A172 (cell line): ENCODE measurements around the gene CHRNA4. TPM values are rescaled to one million over a fixed set of nuclear protein-coding genes. Genes with fewer than 3 reads are reported as not detected.

Source experiments
- DNase-seq: peaks from one replicate; pipeline ENCODE4 v3.0.0-alpha.2; 2015; ENCODE audit warnings: low spot score
- total RNA-seq: library from RNA; depleted of rRNA; stranded (reverse); fragments of >200 nt; shearing (Covaris generic); gene quantifications from 2 replicates; pipeline ENCODE4 v1.2.3, GENCODE V29; 2014; rRNA removed

The CHRNA4 gene
- 0.03 and 0.07 TPM in 2 replicates for total RNA-seq

DNA sequence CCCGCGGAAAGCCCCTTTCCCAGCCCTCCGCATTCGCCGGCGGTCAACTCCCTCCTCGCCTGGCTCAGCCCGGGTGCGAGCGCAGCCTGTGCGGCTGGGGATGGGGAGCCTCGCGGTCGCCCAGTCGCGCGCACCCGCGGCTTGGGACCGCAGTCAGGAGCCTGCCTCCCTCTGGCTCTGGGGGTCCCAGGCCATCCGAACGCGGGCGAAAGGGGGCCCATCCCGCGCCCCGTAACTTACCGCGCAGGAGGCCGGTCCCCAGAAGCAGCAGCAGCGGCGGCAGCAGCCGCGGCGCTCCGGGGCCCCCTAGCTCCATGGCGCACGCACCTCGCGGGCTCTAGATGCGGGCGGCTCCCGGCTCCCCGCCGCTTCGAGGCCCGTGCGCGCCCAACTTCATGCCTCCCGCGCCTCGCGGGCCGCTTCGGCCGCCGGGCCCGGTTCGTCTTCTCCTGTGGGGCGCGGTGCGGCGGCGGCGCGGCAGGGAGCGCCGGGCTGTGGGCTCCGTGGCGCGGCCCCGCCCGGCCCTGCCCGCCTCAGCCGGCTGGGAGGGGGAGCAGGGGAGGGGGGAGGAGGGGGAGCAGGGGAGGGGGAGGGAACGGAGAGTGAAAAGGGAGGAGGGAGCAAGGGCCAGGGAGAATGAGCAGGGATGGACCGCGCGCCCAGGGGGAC lies at the start of gene CHRNA4:
CHRNA4 (minus strand) TSS at position 500 of the 669 bp plus-strand sequence; CDS start at position 316, 184 bp downstream.
- no peak for DNase-seq

DNA sequence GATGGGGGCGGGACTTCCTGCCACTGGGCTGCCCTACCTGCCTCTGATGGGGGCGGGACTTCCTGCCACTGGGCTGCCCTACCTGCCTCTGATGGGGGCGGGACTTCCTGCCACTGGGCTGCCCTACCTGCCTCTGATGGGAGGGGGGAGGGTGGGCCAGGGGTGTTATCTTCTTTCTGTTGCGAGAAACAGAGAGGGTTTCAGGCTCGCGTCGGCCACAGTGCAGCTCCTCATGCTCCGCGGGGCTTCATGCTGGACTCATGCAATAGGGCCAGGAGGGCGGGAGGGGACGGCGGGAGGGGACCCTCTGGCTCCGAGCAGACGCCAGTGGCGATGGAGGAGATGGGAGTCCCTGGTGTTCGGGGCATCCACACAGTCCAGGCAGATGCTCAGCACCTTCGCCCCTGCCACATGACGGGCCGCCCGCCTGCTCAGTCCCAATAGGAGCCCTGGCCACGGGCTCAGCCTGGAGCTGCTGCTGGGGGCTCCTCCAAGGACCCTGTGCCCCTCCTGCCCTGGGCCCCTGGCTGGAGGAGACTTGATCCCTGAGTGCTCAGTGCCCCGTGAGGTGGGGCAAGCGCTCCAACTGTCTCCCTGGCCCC lies 48.8 kb upstream of the CHRNA4 start:
- DNase-seq = no peak

DNA sequence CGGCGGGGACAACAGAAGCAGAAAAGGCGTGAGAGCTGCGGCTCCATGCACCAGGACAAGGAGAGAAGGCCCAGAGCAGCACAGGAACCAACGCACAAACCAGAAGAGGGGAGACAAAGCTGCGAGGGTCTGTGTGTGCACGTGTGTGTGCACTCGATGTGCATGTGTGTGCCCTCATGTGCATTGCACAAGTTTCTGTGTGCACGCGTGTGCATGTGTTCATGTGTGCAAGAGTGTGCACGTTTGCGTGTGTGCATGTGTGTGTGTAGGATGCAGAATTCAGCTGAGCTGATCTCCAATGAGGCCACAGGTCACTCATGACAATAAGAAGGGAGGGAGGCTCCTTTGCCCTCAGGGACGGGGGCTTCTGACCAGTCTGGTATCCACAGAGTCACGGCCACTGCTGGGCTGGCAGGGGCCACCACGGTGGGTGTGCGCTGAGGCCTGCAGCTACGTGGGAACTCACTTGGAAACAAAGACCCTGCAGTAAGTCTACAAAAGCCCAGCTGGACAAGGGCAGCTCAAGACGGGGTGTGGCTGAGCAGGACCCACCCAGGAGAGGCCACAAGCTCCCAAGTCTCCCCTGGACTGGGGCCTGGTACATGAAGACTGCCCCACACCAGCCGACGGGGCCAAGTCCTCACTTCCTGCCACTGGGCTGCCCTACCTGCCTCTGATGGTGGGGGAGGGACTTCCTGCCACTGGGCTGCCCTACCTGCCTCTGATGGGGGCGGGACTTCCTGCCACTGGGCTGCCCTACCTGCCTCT lies 48.1 kb upstream of the CHRNA4 start:
- no peak for DNase-seq

DNA sequence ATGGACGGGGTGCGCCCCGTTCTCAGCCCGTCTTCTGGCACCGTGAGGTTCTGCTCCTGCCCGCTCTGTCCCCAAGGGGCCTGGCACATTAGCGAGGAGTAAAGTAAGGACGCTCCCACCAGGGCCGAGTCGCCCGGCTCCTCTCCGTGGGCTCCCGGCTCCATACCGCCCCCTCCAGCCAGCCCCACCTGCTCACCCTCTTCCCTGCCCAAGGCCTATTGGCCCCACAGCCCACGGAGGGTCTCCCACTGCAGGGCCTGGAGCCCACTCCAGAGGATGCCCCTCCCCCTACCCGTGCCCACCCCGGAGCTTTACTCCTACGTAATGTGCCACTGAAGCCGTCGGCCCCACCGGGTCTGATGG lies 47.5 kb upstream of the CHRNA4 start:
- no peak for DNase-seq

DNA sequence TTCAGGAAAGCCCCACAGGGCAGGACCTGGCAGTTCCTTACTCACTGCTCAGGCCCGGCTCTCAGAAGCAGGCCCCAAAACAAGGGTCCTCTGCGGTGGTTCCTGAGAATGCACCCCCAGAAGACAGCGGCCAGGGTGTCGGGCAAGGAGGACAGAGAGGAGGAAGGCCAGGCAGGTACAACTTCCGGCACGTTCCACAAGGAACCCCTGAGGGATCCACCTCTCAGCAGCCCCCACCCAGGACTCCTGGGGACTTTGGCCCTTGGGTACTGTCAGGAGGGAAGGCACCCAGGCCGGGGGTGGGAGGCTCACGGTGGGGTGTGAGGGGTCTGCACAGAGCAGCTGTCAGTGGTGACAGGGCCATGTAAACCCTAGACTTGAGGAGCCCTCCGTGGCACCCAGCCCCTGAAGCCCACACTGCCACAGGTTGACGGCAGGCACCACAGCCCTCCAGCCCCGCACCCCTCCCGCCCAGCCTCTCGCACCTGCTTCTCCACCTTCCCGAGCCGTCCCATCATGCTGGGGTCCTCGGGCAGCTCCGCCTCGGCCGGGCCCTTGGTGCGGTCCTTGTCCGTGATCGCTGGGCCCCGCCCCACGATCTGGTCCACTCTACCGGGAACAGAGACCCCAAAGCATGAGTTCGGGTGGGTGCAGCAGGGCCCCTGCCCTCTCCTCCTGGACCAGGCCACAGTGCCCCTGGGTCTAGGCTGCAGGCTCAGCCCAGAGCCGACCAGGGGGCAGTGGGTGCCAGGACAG lies 47.0 kb upstream of the CHRNA4 start:
- no peak for DNase-seq

DNA sequence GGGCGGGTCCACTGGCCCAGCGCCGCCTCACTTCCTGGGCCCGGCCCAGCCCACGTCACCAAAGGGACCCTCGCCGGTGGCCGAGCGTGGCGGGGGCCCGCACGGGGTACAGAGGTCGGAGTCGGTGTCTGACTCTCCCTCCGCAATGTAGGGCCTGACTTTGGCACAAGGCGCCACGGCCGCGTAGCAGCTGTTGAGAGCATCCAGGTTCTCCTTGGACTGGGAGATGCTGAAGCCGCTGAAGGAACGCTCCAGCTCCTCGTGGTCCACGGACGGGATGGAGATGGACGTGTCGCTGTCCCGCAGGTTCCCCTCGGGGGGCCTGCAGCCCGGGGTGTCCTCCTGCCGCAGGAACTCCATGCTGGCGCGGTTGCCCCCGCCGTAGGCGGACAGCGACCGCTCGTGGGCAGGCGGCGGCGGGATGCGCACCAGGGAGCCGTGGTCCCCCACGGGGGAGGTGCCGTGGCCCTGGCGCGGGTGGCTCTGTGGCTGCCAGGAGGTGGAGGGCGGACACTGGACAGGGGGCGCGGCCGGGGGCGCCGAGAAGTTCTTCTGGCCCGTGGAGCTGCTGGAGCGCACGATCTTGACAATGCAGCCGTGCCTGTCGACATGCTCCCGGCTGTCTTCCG lies 45.6 kb upstream of the CHRNA4 start:
- no peak for DNase-seq

DNA sequence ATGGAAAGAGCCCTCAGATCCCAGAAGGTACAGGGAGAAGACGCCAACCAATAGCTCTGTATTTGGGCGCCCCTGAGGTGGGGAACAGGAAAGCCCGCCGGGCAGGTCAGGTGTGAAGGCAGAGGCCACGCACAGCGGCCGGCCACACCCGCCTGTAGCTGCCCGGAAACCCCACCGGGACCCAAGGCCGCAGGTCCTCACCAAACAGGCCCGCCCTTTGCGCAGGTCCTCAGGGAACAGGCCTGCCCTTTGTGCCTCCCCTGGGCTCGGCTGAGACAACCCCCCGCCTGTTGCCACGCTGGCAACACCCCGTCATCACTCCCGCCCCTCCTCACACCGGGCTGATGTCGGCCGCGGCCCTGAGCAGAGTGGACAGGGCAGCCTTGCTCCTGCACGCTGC lies 44.9 kb upstream of the CHRNA4 start:
- DNase-seq = no peak

DNA sequence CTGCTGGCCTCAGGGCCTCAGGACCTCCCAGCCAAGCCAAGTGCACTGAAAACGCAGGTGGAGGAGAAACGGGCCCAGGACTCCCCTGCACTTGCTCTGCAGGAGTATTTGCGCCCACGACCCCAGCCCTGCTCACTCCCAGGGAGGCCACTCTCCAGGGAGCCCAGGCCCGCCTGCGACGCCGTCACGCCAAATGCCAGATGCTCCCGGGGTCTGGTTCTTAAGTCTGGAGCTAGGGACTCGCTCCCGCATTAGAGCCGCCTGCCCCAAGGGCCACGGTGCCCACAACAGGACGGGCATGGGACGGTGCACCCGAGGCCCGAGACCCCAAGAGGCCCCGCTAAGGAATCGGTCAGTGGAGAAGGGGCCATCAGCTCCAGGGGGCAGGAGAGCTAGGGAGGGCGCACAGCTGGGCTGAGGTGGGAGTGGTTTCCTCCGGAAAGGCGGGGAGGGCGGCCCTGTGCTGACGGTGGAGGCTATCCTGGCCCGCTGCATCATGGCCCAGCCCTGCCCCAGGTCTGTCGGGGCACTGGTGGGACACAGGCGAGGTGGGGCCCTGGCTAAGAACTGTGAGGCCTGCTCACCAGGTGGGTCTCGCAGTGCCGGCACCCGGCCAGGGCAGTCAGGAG lies 44.1 kb upstream of the CHRNA4 start:
- no peak for DNase-seq

DNA sequence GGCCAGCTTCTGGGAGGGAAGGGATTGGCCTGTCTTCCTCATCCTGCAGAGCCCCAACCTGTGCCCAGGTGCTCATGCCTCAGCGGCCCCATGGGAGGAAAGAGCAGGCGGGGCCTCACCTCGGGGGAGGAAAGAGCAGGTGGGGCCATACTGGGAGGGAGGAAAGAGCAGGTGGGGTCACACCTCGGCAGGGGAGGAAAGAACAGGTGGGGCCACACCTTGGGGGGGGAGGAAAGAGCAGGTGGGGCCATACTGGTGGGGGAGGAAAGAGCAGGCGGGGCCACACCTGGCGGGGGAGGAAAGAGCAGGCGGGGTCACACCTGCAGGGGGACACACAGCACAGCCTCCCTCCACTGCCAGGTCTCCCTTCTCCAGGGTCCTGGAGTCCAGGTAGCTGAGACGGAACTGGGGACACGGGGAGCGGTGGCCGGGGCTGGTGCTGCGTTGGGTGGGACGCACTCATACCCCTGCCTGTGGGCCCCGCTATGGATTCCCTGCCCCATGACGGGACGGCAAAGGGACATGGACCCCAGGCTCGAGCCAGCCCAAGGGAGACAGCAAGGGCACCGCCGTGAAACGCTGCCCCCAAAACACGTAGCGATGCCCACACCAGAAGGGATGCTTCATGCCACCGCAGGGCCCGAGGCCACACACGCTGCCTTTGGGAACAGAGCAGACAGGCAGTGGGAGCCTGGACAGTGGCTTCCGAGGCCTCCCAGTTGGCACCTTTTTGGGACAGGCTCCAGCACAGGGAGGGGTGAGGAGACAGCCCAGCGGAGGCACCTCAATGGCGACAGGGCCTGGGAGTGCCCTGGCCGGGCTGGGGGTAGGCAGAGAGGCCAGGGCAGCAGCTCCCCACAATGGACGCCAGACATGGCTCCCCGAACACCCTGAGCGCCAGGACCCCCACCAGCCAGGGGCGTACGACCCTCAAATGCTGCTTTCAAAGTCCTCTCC lies 43.3 kb upstream of the CHRNA4 start:
- no peak for DNase-seq

DNA sequence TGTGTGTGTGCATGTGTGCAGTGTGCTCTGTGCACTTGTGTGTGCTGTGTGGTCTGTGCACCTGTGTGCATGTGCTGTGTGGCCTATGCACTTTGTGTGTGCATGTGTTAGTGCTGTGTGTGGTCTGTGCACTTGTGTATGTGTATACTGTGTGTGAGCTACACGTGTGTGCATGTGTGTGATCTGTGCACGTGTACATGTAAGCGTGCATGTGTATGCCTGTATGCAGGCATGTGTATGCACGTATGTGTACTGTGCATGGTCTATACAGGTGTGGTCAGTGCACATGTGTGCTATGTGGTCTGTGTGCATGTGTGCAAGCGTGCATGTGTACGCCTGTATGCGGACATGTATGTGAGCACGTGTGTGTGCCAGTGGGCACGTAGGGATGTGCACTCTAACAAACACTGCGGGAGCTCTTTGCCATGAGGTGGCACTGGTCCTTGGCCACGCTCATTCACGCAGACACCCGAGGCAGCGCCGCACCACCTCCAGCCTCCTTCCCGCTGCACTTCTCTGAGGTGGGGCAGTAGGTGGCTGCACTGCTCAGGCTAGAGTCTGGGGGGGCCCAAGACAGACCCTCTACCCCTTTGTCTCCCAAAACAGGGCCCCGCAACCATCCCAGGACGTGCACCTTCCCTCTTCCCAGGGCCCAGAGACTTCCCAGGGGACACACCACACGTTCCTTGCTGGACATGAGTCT lies 42.4 kb upstream of the CHRNA4 start:
- DNase-seq = no peak

DNA sequence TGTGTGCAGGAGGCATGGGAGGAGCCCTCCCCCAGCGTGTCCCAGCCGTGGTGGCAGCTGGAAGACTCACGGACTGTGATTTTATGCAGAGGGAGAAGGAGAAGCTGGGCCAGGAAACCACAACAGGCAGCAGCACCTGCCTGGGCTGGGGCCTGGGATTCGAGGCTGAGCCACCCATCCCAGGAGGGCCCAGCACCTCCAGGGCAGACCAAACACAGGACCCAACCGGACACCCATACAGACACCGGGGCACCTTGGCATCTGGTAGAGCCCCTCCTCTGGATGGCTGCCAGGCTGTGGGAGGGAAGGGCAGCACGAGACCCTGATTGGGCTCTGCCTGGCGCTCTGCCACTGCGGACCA lies 41.7 kb upstream of the CHRNA4 start:
- no peak for DNase-seq

DNA sequence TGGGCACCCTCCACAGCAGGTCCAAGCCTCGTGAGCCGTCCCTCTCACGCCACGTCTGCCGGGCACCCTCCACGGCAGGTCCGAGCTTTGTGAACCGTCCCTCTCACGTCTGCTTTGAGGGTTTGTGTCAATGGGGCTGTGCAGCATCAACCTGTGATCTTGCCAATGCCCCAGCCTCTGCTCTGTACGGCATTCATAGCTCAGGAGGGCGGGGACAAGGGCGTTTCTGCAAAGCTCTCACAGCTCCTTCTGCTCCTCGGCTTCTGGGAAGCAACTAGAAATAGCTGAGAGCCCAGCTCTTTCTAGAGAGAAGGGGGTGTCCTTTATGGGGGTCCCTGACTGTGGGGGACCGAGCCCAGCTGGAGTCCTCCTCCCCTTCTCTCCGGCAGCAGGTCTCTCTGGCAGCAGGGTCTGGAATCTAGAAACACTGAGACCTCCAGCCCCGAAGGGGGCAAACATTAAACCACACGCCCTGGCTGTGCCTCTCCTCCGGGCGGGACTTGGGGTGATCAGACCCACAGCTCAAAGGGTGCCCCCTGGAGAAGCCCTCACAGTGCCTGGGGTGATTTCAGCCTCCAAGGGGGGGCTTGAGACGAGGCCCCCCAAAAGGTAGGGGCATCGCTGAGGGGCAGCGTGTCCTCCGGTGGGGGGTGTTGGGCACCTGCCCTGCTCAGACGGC lies 41.2 kb upstream of the CHRNA4 start:
- DNase-seq = no peak

DNA sequence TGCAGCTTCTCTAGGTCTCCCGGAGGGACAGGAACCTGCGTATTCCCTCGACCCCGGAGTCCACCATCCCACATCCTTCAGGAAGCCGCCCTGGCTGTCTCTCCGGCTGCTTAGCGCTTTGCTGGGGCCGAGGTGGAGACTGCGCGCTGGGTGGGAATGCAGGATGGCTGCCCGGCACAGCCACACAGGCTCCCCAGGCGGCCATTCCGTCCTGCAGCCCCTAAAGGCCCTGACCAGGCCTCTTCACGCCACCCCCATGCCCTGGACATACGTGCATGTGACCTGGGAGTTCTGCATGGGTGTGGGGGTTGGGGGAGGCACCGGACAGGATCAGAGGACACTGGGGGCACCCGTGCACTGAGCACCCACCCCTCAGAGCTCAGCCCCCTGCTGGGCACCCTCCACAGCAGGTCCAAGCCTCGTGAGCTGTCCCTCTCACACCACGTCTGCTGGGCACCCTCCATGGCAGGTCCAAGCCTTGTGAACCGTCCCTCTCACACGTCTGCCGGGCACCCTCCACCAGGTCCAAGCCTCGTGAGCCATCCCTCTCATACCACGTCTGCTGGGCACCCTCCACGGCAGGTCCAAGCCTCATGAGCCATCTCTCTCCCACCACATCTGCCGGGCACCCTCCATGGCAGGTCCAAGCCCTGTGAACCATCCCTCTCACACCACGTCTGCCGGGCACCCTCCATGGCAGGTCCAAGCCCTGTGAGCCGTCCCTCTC lies 40.4 kb upstream of the CHRNA4 start:
- no peak for DNase-seq

DNA sequence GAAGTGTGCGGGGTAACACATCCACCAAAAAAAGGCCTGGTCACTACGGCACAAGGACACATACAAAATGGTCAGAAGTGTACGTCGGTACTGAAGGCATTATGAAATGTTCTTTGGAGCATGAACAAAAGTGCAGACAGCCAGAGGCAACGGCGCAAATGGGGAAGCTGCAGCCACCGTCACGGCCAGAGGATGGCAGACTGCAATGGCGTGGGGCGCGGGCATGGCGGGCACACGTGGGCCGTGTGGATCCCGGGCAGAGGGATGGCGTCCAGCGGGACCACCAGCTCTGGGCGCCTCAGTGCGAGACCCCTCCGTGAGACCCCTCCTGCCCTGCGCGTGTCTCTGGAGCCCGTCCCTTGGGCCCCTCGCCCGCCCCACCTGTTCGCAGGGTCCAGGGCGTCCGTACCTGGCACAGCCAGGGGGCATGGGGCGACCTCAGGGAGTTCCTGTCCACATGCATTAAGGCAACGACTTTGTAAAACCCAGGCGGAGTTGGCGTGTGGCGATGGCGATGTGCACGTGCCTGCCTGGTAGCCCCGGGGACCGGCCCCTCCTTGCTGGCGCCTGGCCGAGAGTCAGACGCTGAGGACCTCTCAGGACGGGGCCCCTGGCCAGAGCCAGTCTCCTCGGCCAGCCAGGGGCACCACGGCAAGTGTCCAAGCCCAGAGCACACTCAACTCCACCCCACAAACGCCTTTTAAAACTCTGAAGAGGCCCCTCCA lies 39.5 kb upstream of the CHRNA4 start:
- no peak for DNase-seq

DNA sequence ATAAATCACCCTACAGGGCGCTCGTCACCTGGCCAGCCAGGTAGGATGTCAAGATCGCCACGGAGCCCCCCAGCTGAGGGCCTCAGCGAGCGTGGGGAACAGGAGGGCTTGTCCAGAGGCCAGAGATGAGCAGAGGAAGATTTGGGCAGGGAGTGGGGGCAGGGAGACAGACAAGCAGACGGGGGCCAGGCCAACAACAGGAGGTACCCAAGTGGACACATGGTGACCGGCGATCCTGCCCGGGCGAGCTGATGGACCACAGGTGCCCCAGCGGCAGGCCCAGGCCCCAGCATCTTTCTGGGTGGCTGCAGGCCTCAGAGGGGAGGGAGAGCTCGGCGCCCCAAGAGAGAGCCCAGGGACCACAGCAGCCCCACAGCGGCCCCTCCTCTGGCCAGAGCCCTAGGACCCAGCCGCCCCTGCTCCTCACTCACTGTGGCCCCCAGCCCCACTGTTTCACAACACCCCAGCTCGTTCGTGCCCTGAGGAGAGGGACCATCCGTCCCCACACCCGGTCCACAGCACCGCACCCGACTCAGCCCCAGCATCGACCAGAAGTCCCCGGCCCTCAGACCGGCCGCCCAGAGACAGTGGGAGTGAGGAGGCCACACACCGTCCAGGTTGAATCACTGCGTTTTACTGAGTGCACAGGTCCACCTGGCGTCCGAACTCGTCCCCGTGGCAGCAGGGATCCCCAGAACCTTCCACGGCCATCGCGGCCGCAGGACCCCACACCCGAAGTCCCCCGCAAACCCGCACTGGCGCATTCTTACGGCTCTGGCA lies 38.6 kb upstream of the CHRNA4 start:
- no peak for DNase-seq

DNA sequence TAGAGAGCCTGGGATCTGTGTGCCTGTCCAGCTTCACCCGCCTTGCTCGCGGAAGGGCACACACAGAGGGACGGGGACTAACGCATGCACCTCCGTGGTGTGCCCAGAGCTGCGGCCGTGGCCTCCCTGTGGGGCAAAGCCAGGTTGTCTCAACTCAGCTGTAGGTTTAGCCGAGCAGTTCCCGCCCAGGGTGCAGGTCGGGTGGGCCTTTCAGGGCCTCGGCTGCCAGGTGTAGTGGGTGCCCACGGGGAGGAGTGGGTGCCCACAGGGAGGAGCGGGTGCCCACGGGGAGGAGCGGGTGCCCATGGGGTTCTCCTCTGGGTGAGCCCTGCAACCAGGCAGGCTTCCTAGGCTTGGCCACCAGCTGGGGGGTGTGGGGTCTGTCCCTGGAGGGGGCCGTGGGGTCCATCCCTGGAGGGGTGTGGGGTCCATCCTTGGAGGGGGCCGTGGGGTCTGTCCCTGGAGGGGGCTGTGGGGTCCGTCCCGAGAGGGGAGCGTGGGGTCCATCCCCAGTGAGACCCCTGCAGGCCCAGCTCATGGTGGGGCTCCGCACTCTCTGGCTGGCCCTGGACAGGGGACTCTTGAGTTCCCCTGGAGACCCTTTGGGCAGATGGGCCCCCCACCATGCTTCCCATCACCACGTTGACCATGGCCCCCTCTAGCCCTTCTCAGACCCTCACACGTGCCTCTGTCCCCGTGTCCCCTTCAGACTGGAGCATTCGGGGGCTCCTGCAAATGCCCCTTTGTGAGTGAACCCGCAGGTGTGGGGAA lies 37.8 kb upstream of the CHRNA4 start:
- no peak for DNase-seq
